Pancreas (tissue), 10 donors: ENCODE data around the gene CMTR2. TPM values are rescaled to one million over a fixed set of nuclear protein-coding genes. Genes with fewer than 3 reads are reported as not detected.
A peak's percentile ranks its signal among the peaks of the same experiment; 100 is the strongest.

ENCODE experiments used
- ATAC-seq, 4 donors: fragments of 200-7000 bp; cut with Tn5 transposase; one replicate each; pipeline versions ENCODE4 v1.8.0 to v1.9.1; 2020; ENCODE audit warnings: mild to moderate bottlenecking in 4 of 4, moderate library complexity in 4 of 4
- DNase-seq, 6 donors: peaks; one replicate each; pipeline ENCODE4 v3.0.0-alpha.2; 2020
- FAIRE-seq: peaks from 2 replicates; lab custom pipeline; 2012; peaks lifted over from hg19 to GRCh38; lab: Jason Lieb, UNC
- H3K27ac ChIP-seq, 4 donors: fragments of 200-600 bp; sonication (generic); 1 replicate in 3 of 4; 2 replicates in 1 of 4; pipeline versions ENCODE4 v1.5.0 to v1.8.0; 2020
- H3K27me3 ChIP-seq, 4 donors: fragments of 200-600 bp; one replicate each; pipeline ENCODE4 v1.8.0; 2021
- H3K36me3 ChIP-seq, 3 donors: fragments of 200-600 bp; sonication (generic) in 1 of 3; one replicate each; pipeline versions ENCODE4 v1.5.0 to v1.8.0; 2020 to 2021
- H3K4me1 ChIP-seq, 3 donors: fragments of 200-600 bp; one replicate each; pipeline ENCODE4 v1.8.0; 2021
- H3K4me3 ChIP-seq, 4 donors: fragments of 200-600 bp; sonication (generic) in 2 of 4; one replicate each; pipeline versions ENCODE4 v1.5.0 to v1.8.0; 2020 to 2021
- H3K9me3 ChIP-seq, 4 donors: fragments of 200-600 bp; one replicate each; pipeline ENCODE4 v1.8.0; 2021
- WGBS, 2 donors: extraction: QIAGEN DNeasy Blood & Tissue Kit; methylation state at CpG; one replicate each; pipeline ENCODE4 v1.1.7; 2013; 5-methylcytosine and 5-hydroxymethylcytosine counted together
- intact Hi-C, 3 donors: fragments of 100-400 bp; cut with DNase I; formaldehyde crosslinking; loops; one replicate each; pipeline versions ENCODE4 v1.11.1 to v1.14.2; 2022
- polyA plus RNA-seq, 2 donors: library from polyadenylated mRNA; stranded (reverse); fragments of 200-250 nt; gene quantifications; one replicate each; pipeline ENCODE4 v1.2.3, GENCODE V29; 2013
- total RNA-seq, 6 donors: library from RNA; stranded (reverse); fragmentation: NEBNext Ultra II Directional in 4 of 6; extraction: Animal tissue kit (Norgen Biotek cat#: 25700) in 4 of 6; gene quantifications; one replicate each; pipeline versions ENCODE4 v1.2.1 to v1.2.4, GENCODE V29; 2021 to 2023
- TF ChIP-seq, protein P1 (sequence below), 4 donors: fragments of 200-600 bp; sonication (generic) in 3 of 4; IDR thresholded peaks; one replicate each; pipeline versions ENCODE4 v1.5.0 to v1.8.0; 2021; ENCODE audit warnings: antibody characterized with exemption in 4 of 4
- donor health status: healthy with polysubstance abuse.
- donor health status: DM: no; HTN: no; CAD: no; lungs with moderate emphysema.
- donor health status: DM: no; HTN: no; CAD: no.
- donor health status: control.
- donor health status: control.
- donor health status: Bipolar disorder and iron deficiency.
- donor health status: DM: yes; HTN: yes; CAD: no.
- donor health status: DM: no; HTN: no; CAD: no.
- donor health status: DM: no; HTN: no; CAD: no.
- donor health status: DM: yes; HTN: yes; CAD: no.

Gene CMTR2
- total and polyA plus RNA-seq, 8 donors = 5.1 to 12.0 (median 7.0) TPM

DNA sequence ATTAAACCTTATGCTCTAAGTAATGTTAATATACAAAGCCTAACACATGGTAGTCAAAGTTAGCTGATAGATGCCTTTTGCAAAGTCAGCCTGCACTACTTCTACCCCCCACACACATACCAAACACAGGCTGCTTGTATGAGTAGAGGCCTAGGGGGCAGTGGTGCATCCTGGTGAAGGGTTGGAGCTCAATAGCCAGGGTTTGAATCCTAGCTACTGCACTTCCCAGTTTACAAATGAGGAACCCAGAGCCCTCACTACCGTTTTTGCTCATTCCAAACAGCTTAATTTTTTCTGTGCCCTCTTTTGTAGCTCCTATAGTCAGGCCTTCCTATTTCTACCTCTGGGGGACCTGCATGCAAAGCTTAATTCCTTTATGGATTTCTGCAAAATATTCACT lies 39.8 kb downstream of the CMTR2 start:
- DNase-seq (no peak), FAIRE-seq (no peak), ATAC-seq (peak in 1 of 4 donors; percentile 45)
- intact Hi-C loops = no loop called here
- Histone ChIP-seq H3K27me3 (no peaks in the 10 kb centered on the region), H3K36me3 (no peaks in the 10 kb centered on the region), H3K4me1 (no peaks in the 10 kb centered on the region), H3K4me3 (no peak overlapping the region), H3K27ac (no peak overlapping the region), H3K9me3 (no peaks in the 10 kb centered on the region)
- 18 to 35% methylated on average over 1 of the region's 1 CpG for WGBS, 2 donors
- TF ChIP-seq, protein P1, sequence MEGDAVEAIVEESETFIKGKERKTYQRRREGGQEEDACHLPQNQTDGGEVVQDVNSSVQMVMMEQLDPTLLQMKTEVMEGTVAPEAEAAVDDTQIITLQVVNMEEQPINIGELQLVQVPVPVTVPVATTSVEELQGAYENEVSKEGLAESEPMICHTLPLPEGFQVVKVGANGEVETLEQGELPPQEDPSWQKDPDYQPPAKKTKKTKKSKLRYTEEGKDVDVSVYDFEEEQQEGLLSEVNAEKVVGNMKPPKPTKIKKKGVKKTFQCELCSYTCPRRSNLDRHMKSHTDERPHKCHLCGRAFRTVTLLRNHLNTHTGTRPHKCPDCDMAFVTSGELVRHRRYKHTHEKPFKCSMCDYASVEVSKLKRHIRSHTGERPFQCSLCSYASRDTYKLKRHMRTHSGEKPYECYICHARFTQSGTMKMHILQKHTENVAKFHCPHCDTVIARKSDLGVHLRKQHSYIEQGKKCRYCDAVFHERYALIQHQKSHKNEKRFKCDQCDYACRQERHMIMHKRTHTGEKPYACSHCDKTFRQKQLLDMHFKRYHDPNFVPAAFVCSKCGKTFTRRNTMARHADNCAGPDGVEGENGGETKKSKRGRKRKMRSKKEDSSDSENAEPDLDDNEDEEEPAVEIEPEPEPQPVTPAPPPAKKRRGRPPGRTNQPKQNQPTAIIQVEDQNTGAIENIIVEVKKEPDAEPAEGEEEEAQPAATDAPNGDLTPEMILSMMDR (IDR thresholded peaks at IDR 0.05) = no peak

DNA sequence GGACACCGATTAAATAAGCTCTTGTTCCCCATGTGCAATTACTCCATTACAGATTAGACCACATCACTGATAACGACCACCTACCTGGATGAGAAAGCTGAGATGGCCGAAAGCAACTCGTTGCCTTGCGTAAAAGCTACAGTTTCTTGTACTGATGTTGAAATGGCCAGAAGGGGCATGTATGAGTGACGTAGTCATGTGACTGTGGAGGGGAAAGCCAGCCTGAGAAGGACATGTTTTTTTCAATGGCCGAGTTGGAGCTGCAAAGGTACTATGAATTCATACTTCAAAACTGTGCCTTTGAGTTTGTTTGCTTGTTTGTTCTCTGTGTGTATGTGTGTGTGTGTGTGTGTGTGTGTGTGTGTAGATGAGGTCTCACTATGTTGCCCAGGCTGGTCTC lies 41.7 kb downstream of the CMTR2 start:
- no peaks in the 10 kb centered on the region for H3K4me1 ChIP-seq
- no peak for DNase-seq
- H3K9me3 ChIP-seq = no peaks in the 10 kb centered on the region
- intact Hi-C loops = no loop called here
- H3K27me3 ChIP-seq = no peaks in the 10 kb centered on the region
- no peaks in the 10 kb centered on the region for H3K36me3 ChIP-seq
- no peak for FAIRE-seq
- no peak for ATAC-seq
- H3K27ac ChIP-seq = no peak overlapping the region
- TF ChIP-seq, protein P1 (IDR thresholded peaks at IDR 0.05) = no peak
- no peak overlapping the region for H3K4me3 ChIP-seq
- WGBS, 2 donors = 74 to 84% methylated on average over 7 of the region's 7 CpGs

DNA sequence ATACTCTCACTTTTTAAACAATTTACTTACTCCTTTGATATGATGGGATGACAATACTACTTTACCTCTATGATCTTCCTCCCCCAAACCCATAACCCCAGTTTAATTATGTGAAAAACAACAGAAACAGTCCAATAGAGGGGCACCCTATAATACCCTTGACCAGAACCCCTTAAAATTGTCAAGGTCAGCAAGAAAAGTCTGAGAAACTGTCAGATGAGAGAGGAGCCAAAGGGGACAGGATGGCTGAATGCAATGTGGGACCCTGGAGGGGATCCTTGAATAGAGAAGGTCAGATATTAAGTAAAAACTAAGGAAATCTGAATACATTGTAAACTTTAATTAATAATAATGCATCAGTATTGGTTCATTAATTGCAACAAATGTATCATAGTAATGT lies 42.9 kb downstream of the CMTR2 start:
- H3K4me1 ChIP-seq = no peaks in the 10 kb centered on the region
- DNase-seq = no peak
- TF ChIP-seq, protein P1 (IDR thresholded peaks at IDR 0.05) = no peak
- H3K27ac ChIP-seq = no peak overlapping the region
- no peaks in the 10 kb centered on the region for H3K36me3 ChIP-seq
- ATAC-seq = no peak
- H3K27me3 ChIP-seq = no peaks in the 10 kb centered on the region
- intact Hi-C loops = no loop called here
- FAIRE-seq = no peak
- H3K9me3 ChIP-seq = no peaks in the 10 kb centered on the region
- no peak overlapping the region for H3K4me3 ChIP-seq

DNA sequence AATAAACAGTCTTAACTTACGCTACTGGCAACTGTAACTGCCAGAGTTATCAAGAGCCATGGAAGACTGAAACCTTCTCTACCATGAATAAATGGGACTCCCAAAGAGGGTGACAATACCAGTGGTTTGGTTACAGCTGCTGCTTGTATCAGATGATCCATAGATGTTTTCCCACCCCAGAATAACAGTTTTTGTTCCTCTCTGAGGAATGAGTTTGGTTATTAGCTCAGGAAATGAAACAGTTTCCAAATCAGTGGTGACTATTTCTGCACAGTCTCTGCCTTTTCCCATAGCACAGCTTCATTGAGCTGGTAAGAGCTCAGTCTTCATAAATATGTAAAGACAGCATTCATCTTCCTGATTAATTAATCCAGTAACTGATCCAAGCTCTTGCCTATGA lies 44.7 kb downstream of the CMTR2 start:
- no peak overlapping the region for H3K4me3 ChIP-seq
- no peak overlapping the region for H3K27ac ChIP-seq
- FAIRE-seq (no peak), DNase-seq (no peak), ATAC-seq (no peak)
- no peaks in the 10 kb centered on the region for H3K27me3 ChIP-seq
- H3K9me3 ChIP-seq = no peaks in the 10 kb centered on the region
- intact Hi-C loops = no loop called here
- WGBS, 2 donors = 94 to 97% methylated on average over 1 of the region's 1 CpG
- no peaks in the 10 kb centered on the region for H3K4me1 ChIP-seq
- TF ChIP-seq, protein P1 (IDR thresholded peaks at IDR 0.05) = no peak
- no peaks in the 10 kb centered on the region for H3K36me3 ChIP-seq

DNA sequence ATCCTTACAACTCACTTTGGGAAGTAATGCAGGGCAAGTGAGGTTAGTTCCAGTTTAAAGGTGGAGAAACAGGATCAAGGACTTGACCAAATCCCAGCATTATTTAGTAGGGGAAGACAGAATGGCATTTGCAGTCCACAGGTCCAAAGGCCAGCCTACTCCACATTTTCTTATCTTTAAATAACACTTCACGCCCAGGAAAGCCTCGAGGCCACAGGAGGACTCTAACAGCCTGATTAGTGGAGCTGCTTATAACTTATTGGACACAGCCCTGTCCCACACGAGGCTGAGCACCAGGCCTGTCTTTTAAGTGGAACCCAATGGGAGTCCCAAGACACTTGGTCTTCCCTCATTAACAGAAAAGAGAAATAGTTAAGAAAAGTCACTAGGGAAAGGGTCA lies 46.6 kb downstream of the CMTR2 start:
- FAIRE-seq (no peak), ATAC-seq (no peak), DNase-seq (no peak)
- WGBS, 2 donors = 17 to 26% methylated on average over 3 of the region's 3 CpGs
- intact Hi-C loops = no loop called here
- no peaks in the 10 kb centered on the region for H3K4me1 ChIP-seq
- H3K27ac ChIP-seq = no peak overlapping the region
- H3K36me3 ChIP-seq = no peaks in the 10 kb centered on the region
- TF ChIP-seq, protein P1 (IDR thresholded peaks at IDR 0.05) = no peak
- no peaks in the 10 kb centered on the region for H3K27me3 ChIP-seq
- H3K4me3 ChIP-seq = no peak overlapping the region
- no peaks in the 10 kb centered on the region for H3K9me3 ChIP-seq
